ENCODE data around the gene PDE4A. TPM values are rescaled to one million over a fixed set of nuclear protein-coding genes. Genes with fewer than 3 reads are reported as not detected.

The PDE4A gene
- total and polyA plus RNA-seq, 10 of the 15 experiments (the other 5 are each of a cell fraction or from before 2014, with no cell fraction given): 0.24 to 13.3 (median 4.9) TPM

DNA sequence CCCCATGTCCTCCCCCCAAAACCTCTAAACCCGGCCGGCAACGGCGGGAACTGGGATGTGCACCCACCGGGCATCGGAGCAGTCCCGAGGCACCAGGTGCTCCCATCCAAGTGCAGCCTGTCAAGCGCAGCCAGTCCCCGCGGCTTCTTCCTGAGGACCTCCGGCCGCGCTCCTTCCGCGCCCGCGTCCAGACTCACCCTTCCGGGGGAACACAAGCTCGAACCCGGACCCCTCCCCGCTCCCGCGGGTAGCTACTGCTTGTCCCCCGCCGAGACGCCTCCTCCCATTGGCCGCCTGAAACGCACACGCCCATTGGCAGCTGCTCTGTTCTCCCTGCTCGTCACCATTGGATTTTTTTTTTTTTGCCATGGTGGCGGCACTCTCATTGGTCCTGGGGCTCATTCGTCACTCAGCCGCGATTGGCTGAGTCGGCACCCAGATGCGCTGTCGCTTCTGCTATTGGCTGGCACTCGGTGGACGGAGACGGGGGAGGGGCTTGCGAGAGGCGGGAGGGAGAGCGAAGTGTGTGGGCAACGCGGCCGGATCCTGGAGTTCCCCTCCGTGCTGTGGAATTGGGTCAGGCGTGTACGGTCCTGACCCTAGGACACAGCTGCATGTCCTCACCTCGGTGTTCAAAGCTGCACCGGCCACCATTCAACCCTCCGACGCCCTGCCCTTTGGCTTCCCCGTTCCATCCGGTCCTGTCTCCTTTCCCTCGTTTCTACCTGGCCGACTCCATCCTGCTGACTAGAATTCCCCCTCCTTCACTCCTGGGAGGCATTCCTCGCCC, 39.8 kb upstream of the PDE4A start, which contains the start of gene TYK2 (continued):
- TF ChIP-seq, protein P1, sequence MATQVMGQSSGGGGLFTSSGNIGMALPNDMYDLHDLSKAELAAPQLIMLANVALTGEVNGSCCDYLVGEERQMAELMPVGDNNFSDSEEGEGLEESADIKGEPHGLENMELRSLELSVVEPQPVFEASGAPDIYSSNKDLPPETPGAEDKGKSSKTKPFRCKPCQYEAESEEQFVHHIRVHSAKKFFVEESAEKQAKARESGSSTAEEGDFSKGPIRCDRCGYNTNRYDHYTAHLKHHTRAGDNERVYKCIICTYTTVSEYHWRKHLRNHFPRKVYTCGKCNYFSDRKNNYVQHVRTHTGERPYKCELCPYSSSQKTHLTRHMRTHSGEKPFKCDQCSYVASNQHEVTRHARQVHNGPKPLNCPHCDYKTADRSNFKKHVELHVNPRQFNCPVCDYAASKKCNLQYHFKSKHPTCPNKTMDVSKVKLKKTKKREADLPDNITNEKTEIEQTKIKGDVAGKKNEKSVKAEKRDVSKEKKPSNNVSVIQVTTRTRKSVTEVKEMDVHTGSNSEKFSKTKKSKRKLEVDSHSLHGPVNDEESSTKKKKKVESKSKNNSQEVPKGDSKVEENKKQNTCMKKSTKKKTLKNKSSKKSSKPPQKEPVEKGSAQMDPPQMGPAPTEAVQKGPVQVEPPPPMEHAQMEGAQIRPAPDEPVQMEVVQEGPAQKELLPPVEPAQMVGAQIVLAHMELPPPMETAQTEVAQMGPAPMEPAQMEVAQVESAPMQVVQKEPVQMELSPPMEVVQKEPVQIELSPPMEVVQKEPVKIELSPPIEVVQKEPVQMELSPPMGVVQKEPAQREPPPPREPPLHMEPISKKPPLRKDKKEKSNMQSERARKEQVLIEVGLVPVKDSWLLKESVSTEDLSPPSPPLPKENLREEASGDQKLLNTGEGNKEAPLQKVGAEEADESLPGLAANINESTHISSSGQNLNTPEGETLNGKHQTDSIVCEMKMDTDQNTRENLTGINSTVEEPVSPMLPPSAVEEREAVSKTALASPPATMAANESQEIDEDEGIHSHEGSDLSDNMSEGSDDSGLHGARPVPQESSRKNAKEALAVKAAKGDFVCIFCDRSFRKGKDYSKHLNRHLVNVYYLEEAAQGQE (IDR thresholded peaks at IDR 0.05; ENCODE audit: low read depth, low read length): no peak
- TF ChIP-seq, protein P2, sequence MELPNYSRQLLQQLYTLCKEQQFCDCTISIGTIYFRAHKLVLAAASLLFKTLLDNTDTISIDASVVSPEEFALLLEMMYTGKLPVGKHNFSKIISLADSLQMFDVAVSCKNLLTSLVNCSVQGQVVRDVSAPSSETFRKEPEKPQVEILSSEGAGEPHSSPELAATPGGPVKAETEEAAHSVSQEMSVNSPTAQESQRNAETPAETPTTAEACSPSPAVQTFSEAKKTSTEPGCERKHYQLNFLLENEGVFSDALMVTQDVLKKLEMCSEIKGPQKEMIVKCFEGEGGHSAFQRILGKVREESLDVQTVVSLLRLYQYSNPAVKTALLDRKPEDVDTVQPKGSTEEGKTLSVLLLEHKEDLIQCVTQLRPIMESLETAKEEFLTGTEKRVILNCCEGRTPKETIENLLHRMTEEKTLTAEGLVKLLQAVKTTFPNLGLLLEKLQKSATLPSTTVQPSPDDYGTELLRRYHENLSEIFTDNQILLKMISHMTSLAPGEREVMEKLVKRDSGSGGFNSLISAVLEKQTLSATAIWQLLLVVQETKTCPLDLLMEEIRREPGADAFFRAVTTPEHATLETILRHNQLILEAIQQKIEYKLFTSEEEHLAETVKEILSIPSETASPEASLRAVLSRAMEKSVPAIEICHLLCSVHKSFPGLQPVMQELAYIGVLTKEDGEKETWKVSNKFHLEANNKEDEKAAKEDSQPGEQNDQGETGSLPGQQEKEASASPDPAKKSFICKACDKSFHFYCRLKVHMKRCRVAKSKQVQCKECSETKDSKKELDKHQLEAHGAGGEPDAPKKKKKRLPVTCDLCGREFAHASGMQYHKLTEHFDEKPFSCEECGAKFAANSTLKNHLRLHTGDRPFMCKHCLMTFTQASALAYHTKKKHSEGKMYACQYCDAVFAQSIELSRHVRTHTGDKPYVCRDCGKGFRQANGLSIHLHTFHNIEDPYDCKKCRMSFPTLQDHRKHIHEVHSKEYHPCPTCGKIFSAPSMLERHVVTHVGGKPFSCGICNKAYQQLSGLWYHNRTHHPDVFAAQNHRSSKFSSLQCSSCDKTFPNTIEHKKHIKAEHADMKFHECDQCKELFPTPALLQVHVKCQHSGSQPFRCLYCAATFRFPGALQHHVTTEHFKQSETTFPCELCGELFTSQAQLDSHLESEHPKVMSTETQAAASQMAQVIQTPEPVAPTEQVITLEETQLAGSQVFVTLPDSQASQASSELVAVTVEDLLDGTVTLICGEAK (IDR thresholded peaks at IDR 0.05; ENCODE audit: borderline replicate concordance): no peak; the same call in 1 of the 2 replicates
- TF ChIP-seq CEBPB (IDR thresholded peaks at IDR 0.05; ENCODE audit: borderline replicate concordance in 1 of 2, low read depth in 2 of 2, low read length in 2 of 2) (no peak), EZH2 (IDR thresholded peaks at IDR 0.05; ENCODE audit: borderline replicate concordance, control insufficient read depth, low read depth, low read length) (no peak), POU2F2 (IDR thresholded peaks at IDR 0.05; ENCODE audit: borderline replicate concordance, low read depth, low read length) (peak; percentile 57; the same call in 1 of the 3 replicates), NRF1 (conservative IDR thresholded peaks at IDR 0.05; ENCODE audit: low read depth, low read length) (no peak), RUNX3 (IDR thresholded peaks at IDR 0.05; ENCODE audit: low read length) (peak; percentile 67), NBN (IDR thresholded peaks at IDR 0.05) (peak; percentile 92), NFYB (IDR thresholded peaks at IDR 0.05; ENCODE audit: insufficient read depth, low read depth, low read length) (peak; percentile 99), BCL11A (IDR thresholded peaks at IDR 0.05; ENCODE audit: low read depth, low read length) (no peak), HDGF (IDR thresholded peaks at IDR 0.05) (peak; percentile 98), HDAC6 (IDR thresholded peaks at IDR 0.05; ENCODE audit: unreplicated experiment) (no peak)
- TF ChIP-seq, protein P3, sequence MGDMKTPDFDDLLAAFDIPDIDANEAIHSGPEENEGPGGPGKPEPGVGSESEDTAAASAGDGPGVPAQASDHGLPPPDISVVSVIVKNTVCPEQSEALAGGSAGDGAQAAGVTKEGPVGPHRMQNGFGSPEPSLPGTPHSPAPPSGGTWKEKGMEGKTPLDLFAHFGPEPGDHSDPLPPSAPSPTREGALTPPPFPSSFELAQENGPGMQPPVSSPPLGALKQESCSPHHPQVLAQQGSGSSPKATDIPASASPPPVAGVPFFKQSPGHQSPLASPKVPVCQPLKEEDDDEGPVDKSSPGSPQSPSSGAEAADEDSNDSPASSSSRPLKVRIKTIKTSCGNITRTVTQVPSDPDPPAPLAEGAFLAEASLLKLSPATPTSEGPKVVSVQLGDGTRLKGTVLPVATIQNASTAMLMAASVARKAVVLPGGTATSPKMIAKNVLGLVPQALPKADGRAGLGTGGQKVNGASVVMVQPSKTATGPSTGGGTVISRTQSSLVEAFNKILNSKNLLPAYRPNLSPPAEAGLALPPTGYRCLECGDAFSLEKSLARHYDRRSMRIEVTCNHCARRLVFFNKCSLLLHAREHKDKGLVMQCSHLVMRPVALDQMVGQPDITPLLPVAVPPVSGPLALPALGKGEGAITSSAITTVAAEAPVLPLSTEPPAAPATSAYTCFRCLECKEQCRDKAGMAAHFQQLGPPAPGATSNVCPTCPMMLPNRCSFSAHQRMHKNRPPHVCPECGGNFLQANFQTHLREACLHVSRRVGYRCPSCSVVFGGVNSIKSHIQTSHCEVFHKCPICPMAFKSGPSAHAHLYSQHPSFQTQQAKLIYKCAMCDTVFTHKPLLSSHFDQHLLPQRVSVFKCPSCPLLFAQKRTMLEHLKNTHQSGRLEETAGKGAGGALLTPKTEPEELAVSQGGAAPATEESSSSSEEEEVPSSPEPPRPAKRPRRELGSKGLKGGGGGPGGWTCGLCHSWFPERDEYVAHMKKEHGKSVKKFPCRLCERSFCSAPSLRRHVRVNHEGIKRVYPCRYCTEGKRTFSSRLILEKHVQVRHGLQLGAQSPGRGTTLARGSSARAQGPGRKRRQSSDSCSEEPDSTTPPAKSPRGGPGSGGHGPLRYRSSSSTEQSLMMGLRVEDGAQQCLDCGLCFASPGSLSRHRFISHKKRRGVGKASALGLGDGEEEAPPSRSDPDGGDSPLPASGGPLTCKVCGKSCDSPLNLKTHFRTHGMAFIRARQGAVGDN (IDR thresholded peaks at IDR 0.05): peak; percentile 99
- TF ChIP-seq, protein P4, sequence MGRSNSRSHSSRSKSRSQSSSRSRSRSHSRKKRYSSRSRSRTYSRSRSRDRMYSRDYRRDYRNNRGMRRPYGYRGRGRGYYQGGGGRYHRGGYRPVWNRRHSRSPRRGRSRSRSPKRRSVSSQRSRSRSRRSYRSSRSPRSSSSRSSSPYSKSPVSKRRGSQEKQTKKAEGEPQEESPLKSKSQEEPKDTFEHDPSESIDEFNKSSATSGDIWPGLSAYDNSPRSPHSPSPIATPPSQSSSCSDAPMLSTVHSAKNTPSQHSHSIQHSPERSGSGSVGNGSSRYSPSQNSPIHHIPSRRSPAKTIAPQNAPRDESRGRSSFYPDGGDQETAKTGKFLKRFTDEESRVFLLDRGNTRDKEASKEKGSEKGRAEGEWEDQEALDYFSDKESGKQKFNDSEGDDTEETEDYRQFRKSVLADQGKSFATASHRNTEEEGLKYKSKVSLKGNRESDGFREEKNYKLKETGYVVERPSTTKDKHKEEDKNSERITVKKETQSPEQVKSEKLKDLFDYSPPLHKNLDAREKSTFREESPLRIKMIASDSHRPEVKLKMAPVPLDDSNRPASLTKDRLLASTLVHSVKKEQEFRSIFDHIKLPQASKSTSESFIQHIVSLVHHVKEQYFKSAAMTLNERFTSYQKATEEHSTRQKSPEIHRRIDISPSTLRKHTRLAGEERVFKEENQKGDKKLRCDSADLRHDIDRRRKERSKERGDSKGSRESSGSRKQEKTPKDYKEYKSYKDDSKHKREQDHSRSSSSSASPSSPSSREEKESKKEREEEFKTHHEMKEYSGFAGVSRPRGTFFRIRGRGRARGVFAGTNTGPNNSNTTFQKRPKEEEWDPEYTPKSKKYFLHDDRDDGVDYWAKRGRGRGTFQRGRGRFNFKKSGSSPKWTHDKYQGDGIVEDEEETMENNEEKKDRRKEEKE (IDR thresholded peaks at IDR 0.05): no peak

Measured in GM12878 (cell line).